GM11168 (cell line): ENCODE measurements around the gene SETBP1.

Experiments
- in situ Hi-C: fragments of 300-500 bp; cut with MboI; formaldehyde crosslinking; loops from one replicate; pipeline ENCODE4 v1.12.0; 2022; ENCODE audit warnings: low sequenced_read_pairs; ENCODE audit not compliant: unreplicated experiment

SETBP1 gene

GRCh38 chr18:44678725-44679055, 2.0 kb upstream of the SETBP1 start:
- in situ Hi-C loops = loop anchor here (25.0 kb wide), 1 partner anchor 534 kb away; no protein-coding TSS in a partner anchor

GRCh38 chr18:44679056-44679913, 1.4 kb upstream of the SETBP1 start:
- in situ Hi-C loops = loop anchor here (25.0 kb wide), 1 partner anchor 533 kb away; no protein-coding TSS in a partner anchor

GRCh38 chr18:44679914-44680272, 795 bp upstream of the SETBP1 start:
- in situ Hi-C loops = loop anchor here (25.0 kb wide), 1 partner anchor 532 kb away; no protein-coding TSS in a partner anchor

- in situ Hi-C loops = loop anchor here (25.0 kb wide), 1 partner anchor 531 kb away; no protein-coding TSS in a partner anchor
These were observed 635 bp downstream of the SETBP1 start for GRCh38 chr18:44681076-44681970.

- in situ Hi-C loops = loop anchor here (25.0 kb wide), 1 partner anchor 530 kb away; no protein-coding TSS in a partner anchor
These were observed 1.6 kb downstream of the SETBP1 start for GRCh38 chr18:44682201-44682870.

GRCh38 chr18:44682871-44683221, 2.2 kb downstream of the SETBP1 start:
- in situ Hi-C loops = loop anchor here (25.0 kb wide), 1 partner anchor 529 kb away; no protein-coding TSS in a partner anchor

GRCh38 chr18:44683556-44683955, 2.9 kb downstream of the SETBP1 start:
- in situ Hi-C loops = loop anchor here (25.0 kb wide), 1 partner anchor 529 kb away; no protein-coding TSS in a partner anchor

- in situ Hi-C loops = loop anchor here (25.0 kb wide), 1 partner anchor 527 kb away; no protein-coding TSS in a partner anchor
These were observed 4.6 kb downstream of the SETBP1 start for GRCh38 chr18:44685296-44685695.

GRCh38 chr18:44686156-44686555, 5.5 kb downstream of the SETBP1 start:
- in situ Hi-C loops = loop anchor here (25.0 kb wide), 1 partner anchor 526 kb away; no protein-coding TSS in a partner anchor

- in situ Hi-C loops = loop anchor here (25.0 kb wide), 1 partner anchor 525 kb away; no protein-coding TSS in a partner anchor
These were observed 6.7 kb downstream of the SETBP1 start for GRCh38 chr18:44687421-44687820.

GRCh38 chr18:44689736-44690135, 9.0 kb downstream of the SETBP1 start:
- in situ Hi-C loops = loop anchor here (25.0 kb wide), 1 partner anchor 523 kb away; no protein-coding TSS in a partner anchor

GRCh38 chr18:44691148-44691925, 10.6 kb downstream of the SETBP1 start:
- in situ Hi-C loops = loop anchor here (25.0 kb wide), 1 partner anchor 521 kb away; no protein-coding TSS in a partner anchor

- in situ Hi-C loops = loop anchor here (25.0 kb wide), 1 partner anchor 519 kb away; no protein-coding TSS in a partner anchor
These were observed 12.5 kb downstream of the SETBP1 start for GRCh38 chr18:44693030-44693784.

- in situ Hi-C loops = loop anchor here (25.0 kb wide), 1 partner anchor 517 kb away; no protein-coding TSS in a partner anchor
These were observed 14.8 kb downstream of the SETBP1 start for GRCh38 chr18:44695503-44695902.

- in situ Hi-C loops = loop anchor here (25.0 kb wide), 1 partner anchor 515 kb away; no protein-coding TSS in a partner anchor
These were observed 16.2 kb downstream of the SETBP1 start for GRCh38 chr18:44696892-44697291.

- in situ Hi-C loops = loop anchor here (25.0 kb wide), 1 partner anchor 515 kb away; no protein-coding TSS in a partner anchor
These were observed 16.6 kb downstream of the SETBP1 start for GRCh38 chr18:44697315-44697714.

- in situ Hi-C loops = loop anchor here (25.0 kb wide), 1 partner anchor 514 kb away; no protein-coding TSS in a partner anchor
These were observed 17.8 kb downstream of the SETBP1 start for GRCh38 chr18:44698518-44698917.
